Ramos (cell line): ENCODE data around the gene DNAI1.
"Not testable (repeated sequence)": the region's sequence is repeated elsewhere in the genome, so short reads cannot be mapped to it uniquely, and the experiment has no call there.

Experiments
- in situ Hi-C: fragments of 300-500 bp; cut with MboI; formaldehyde crosslinking; loops from one replicate; pipeline ENCODE4 v1.14.3; 2022; ENCODE audit warnings: low sequenced_read_pairs; ENCODE audit not compliant: unreplicated experiment

Gene DNAI1

DNA sequence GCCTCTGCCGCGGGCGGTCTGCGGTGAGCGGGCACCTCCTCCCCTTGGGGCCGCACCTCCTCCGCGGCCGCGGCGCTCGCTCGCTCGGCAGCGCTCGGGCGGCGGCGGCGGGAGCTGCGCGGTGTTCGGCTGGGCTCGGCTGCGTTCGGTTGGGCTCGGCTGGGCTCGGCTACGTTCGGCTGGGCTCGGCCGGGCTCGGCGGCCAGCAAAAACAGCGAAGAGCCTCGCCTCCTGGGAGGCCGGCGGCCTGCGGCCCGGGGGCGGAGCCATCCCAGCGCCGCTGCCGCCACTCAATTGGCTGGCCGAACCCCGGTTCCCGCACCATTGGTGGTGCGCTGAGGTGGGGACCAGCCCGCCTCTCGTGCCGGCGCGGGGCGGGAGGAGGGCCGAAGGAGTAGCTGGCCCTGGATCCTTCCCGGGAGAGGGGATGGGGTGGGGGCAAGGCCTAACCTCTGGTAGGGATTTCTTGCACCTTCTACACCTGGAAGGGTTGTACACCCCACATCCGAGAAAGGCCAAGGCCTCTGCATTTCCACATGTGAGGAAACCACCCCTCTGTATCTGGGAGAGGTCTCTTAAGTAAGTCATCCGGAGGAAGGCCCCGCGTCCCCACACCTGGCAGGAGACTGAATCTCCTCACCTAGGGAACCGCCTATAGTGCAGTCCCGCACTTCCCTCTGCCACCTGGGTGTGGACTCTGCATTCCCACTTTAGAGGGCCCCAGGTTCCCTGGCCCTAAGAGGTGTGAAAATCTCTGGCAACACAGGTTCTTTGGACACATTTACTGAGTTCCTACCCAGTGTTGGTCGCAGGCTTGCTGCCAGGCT is 64.6 kb downstream of the DNAI1 start, which contains the start of gene ENHO:
Gene ENHO, minus strand, starts transcription at position 20 of the 827 bp plus-strand sequence. CDS start 1,295 bp downstream, outside the sequence.
- in situ Hi-C loops, result no loop called here

DNA sequence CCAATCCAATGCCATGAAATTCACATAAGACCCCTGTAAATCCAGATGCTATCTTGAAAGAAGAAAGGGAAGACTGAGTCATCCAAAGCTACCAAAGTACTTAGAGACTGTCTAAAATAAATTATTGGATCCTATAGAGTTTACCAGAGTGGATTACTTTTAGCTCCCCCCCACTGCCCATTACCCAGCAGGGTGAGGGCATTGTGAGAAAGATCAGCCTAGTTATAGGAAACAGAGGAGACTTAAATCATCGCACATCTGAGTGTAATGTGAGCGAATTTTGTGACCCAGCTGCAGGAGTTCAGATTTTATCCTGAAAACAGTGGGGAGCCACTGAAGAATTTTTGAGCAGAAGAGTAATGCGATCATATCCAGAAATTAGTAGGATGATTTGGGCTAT is 65.7 kb downstream of the DNAI1 start:
- in situ Hi-C loops, result no loop called here

DNA sequence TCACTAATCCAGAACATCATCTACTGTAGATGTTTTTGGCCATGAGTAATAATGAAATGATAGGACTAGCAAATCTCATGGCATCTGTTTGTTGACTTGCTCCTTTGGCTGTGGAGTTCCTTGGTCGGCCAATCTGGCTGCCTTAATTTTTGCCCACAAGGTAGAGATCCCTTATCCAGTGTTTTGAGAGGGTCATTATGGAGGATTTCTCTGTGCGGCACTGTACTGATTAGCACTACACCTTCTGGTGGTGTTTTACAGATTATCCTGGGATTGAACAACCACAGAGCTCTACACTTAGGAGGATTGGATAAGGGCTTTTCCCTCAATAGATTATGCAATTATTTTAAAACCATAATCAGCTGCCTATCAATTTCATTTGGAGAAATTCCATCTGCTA is 67.4 kb downstream of the DNAI1 start:
- in situ Hi-C loops, result no loop called here

DNA sequence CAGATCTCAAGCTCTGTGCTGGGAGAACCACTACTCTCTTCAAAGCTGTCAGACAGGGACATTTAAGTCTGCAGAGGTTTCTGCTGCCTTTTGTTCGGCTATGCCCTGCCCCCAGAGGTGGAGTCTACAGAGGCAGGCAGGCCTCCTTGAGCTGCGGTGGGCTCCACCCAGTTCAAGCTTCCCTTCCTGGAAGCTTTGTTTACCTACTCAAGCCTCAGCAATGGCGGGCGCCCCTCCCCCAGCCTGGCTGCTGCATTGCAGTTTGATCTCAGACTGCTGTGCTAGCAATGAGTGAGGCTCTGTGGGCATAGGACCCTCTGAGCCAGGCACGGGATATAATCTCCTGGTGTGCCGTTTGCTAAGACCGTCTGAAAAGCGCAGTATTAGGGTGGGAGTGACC is 73.4 kb downstream of the DNAI1 start:
- in situ Hi-C loops, result not testable (repeated sequence)

DNA sequence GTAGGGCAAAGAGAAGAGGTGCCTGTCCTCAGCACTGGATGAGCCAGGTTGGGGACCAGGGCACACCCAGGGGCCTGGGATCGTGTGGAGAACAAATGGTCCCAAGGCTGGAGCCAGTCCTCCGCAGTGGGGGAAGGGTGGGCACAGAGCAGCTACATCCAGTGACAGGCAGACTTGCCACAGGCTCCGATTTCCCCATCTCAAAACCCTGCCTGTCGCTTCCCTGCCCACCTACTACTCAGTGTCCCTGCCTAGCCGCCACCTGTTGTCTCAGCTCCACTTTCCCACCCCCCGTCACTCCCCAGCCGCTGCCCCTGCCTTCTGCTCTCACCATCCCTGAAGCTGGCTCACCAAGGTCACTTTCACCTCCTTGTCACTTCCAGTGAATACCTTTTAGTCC is 78.1 kb downstream of the DNAI1 start:
- in situ Hi-C loops, result no loop called here

DNA sequence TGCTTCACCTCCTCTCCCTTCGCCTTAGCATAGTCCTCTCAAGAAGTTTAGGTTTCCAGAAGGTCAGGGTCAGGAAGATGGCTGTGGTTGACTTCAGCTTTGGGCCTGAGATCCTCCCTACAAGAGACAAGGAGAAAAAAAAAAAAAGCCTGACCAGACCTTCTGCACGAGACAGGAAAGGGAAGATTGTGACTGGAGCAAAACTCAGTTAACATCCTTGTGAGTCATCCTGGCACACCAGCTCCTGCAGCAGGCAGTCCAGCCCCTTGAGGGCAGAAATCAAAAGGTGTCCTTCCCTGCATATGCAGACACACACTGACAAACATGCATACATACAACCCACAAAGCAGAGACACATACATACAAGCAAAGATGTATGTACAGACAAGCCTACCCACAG is 82.2 kb downstream of the DNAI1 start:
- in situ Hi-C loops, result no loop called here

DNA sequence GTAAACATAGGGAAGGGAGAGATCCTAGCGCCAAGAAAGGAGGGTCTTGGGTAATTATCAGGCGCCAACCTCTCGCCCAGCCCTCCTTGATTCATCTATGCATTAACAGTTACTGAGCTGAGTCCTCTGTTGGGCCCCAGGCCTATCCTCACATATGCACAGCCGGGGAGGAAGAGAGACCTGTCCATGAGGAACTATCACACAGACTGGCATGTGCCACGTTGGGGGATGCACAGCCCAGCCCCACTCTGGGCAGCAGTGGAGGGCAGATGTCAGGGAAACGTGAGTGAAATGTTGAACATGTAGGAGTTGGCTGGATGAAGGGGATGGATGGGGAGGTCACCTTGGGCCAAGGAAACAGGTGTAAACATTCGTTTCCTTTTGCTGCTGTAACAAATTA is 82.9 kb downstream of the DNAI1 start:
- in situ Hi-C loops, result no loop called here

DNA sequence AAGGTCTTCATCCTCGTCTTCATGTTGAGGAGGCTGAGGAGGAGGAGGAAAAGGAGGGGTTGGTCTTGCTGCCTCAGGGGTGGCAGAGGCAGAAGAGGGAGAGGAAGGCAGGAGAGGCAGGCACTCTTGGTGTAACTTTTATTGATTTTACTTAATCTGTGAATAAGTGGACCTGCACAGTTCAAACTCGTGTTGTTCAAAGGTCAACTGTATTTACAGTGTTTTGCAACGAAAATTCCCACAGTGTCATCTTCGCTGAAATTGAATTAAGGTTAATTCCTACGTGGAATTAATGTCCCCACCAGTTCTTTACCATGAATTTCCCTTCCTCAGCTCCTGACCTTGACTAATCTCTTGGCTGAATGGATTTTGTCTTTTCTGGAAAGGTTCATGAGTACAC is 85.4 kb downstream of the DNAI1 start:
- in situ Hi-C loops, result no loop called here

DNA sequence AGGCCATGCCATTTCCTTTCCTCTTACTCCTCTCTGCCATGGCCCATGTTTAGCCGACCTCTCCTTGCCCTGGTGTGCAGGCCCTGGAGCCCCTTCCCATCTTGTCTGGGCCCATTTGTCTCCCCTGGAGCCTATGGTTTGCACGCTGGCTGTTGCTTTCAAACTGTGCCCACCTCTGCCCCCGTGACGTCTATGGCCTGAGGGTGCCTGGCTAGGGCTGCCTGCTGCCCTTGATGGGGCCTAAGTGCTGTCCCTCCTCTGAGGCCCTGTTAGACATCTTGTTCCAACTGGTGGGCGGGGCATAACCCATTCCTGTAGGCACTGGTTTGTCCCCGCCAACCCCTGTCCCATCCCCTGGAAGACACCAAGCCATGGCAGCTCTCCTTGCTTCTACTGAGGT is 86.9 kb downstream of the DNAI1 start:
- in situ Hi-C loops, result no loop called here

DNA sequence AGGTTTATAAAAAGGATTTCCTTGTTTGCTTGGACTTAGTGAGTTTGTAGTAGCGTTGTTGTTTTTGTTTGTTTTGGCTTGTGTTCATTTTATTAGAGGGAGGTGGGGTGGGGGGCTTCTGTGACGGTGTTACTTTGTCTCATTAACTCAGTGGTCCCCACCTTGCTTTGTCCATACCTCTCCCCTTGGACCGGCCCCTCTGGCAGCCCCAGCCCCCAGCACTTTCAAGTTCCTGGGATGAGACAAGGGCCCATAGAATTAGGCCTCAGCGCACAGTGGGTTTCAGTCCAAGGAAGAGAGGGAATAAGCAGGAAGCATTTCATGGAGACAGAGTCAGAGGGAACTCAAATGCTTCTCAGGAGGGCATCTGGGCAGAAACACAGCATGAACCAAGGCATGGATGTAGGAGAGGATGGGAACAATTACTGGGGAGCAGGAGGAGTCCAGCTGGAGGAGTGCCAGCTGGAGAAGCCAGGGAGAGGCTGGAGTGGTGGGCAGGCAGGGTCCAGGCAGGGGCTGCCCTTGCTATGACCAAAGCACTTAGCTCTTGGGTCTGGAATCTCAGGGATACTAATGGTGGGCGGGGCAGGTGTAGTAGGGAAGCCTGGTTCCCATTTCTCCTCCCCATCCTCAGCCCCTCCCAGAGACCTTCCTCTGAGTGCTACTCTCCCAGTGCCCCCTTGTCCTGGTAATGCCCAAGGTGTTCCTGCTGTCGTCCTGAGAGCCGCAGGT is 87.7 kb downstream of the DNAI1 start:
- in situ Hi-C loops, result no loop called here

DNA sequence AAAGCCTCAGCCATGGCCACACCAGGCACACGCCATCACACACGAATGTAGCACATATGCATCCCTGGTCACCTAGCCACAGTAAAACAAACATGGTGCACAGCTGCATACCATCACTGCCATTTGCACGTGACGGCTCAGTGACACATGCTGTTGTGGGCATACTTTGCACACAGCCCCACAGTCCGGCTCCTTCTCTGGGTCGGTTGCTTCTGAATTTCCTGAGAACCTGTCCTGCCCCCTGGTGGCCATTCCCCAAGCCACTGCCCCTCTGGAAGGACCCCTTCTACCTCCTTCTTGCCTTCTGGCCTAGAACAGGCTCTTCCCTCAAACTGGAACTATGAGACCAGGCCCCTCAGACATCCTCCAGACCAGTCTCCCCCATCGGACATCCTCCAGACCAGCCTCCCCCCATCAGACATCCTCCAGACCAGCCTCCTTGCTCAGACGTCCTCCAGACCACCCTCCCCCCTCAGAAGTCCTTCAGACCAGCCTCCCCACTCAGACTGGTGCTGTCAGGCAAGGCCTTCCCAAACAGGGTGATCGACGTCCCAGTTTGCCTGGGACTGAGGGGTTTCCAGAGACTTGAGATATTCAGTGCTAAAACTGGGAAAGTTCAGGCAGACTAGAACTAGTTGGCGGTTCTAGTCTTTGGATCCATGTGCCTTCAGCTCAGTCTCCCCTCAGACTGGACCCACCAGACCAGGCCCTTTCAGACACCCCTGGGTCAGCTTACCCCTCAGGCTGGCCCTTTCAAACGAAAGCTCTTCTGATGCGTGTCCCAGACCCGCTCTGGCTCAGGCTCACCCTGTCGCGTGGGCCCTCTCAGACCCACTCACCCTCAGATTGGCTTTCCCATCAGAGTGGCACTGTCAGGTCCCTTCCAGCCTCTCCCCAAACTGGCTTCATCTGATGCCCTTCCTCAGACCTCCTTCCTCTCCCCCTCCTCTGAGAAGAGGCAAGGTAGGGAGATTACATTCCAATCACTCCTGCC is 88.5 kb downstream of the DNAI1 start:
- in situ Hi-C loops, result no loop called here

DNA sequence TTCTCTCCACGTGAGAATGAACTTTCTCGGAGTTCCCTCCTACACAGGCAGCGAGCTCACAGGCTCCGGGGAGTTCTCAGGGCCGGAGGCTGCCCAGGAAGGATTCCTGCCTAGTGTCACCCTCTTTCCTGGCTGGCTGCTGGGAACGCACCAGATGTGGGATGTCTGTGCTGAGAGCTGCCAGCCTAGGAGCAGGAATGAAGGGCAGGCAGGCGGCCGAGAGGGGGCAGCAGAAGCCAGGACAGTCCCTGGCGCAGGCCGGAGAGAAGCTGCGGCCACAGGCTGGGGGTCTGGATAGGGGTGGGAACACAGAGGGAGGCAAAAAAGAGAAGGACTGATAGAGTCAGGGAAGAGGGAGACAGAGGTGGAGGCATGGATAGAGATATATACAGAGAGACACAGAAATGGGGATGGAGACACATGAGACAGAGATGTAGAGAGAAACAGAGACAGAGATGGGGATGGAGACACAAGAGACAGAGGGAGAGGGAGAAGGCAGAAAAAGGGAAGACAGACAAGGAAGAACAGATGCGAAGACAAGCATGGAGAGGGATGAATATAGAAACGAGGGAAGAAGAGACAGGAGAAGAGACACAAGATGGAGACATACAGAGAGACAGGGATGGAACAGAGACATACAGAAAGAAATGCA is 89.5 kb downstream of the DNAI1 start:
- in situ Hi-C loops, result no loop called here

DNA sequence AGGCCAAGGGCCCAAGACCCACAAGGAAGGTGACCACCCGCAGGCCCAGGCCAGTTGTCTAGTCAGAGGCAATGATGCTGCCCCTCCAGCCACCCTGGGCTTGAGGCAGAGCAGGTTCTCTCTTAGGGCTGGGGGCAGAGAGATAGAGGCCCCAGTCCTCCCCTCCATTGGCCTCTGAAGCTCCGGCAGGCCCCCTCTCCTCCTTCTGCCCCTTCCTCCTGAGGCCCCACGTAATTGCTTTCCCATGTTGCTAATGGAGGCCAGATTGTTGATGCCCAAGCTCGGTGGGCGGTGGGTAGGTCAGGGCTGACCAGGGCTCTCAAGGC is 90.8 kb downstream of the DNAI1 start:
- in situ Hi-C loops, result no loop called here

DNA sequence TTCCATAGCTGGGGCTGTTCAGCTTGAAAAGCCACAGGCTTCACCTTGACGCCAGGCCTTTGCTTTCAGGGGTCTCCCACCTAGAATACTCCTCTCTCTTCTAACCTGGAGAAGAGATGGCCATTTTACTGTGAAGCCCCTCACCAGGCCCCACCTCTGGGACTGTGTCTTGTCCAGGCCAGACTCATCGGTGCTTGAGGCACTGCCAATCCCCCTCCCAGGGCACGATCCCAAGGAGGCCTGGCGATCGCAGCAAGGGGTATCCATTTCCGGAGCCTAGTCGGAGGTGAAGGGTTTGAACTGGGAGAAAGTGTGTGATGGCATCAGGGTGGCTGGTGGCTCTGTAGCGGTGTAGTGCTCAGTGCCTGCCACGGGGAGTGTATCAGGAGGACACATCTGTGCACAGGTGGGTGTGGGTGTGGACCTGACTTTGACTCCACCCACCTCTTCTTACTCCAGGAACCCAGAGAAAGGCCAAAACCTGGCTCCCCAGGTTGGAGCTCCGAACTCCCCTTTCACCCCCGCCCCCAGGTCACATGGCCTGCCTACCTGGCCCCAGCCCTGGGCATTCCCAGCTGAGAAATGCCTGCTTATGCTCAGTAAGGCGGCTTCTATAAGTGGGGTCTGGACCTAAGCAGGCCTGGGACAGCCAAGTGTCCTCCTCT is 91.5 kb downstream of the DNAI1 start:
- in situ Hi-C loops, result no loop called here

DNA sequence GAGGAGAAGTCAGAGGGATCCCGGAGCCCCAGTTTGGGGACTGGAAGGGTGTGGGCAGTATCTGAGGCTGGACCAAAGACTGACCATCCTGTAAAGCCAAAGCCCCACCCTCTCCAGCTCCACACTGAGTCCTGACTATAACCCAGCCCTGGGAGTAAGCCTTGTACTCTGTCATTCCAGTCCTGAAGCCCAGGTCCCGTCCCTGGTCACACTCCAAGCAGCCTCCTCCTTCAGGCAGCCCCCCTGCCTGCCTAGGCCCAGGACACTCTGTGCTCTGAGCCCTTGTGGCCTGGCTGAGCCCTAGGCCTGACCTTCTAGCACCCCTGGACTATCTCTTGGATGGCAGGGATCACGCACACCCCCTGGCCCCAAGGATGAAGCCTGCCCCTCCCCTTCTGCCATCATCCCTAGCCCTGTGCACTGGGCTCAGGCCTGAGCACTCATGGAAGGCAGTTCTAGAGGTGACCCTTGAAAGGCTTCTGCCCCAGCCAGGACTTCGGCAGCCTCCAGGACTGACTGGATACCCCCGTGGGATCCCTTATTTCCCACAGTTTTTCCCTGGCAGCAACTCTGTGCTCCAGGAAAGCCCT is 92.2 kb downstream of the DNAI1 start:
- in situ Hi-C loops, result no loop called here

DNA sequence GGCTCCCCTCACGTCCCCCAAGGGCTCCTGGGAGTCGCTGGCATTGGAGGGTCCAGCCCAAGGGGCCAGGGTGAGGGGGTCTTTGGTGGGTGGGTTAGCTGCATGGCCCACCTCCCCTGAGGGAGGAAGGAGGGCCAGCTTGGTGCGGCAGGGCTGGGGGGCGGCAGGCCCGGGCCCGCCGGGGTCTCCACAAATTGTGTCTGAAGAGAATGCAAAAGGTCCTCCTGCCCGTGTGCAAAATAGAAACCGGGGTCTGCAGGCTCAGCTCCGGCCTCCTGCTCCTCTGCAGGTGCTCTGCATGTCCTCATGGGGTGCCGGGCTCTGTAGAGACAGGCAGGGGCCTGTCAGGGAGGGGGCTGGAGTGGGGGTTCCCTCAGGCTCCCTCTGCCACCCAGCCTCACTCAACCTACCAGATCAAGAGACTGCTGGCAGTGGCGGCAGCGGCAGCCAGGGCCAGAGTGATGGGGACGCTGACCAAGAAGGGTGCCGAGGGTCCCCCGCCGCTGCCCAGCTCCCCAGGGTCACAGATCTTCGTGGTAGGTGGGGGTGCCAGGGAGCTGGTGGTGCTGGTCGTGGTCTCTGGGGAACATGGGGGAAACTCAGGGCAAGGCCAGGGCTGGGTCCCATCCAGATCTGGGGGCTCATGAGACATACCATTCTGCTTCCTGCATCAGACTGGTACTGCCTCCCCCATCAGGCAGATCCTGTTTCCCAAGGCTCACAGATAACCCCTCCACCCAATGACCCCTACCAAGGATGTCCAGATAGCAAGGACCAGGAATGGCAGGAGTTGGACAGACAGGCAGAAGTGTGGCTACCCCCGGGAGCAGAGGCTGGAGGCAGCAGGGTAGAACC is 93.4 kb downstream of the DNAI1 start:
- in situ Hi-C loops, result no loop called here

DNA sequence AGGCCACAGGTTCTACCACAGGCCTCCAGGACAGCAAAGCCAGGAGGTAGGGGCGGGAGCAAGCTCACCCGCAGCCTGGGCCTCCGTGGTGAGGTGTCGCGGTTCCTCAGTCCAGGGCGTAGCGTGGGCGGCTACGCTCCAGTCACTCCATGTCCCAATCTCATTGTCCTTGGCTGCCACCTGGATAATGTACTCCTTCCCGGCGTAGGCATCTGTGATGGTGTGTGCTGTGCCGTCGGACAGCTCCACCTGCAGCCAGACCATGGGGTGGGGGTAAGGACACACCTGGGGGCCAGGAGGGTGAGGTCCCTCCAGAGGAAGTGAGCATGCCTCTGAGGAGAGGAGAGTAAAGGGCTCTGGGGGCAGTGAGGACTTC is 94.0 kb downstream of the DNAI1 start:
- in situ Hi-C loops, result no loop called here

DNA sequence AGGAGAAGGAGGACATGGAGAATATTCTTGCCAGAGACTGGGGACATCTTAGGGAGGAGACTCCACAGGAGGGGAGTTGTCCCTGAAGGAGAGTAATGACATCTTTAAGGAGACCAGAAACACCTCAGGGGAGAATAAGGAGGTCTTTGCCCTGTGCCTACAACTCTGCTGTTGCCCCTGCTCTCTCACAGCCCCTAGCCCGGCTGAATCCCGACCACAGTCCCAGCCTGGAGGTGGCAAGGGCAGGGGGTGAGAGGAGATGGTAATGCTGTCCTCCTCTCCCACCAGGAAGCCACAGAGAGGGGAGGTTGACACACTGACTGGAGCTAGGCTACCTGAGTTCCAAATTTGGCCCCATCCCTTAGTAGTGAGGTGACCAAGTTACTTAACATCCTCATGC is 94.4 kb downstream of the DNAI1 start:
- in situ Hi-C loops, result no loop called here
